SIG-M5 treated with dmso at 0.1 percent for 504 hours (cell line): ENCODE results near the gene GBA2.

Source experiments
- DNase-seq: peaks from one replicate; lab custom pipeline; 2025; ENCODE audit not compliant: unreplicated experiment; lab: John Stamatoyannopoulos, UW

GBA2 gene

DNA sequence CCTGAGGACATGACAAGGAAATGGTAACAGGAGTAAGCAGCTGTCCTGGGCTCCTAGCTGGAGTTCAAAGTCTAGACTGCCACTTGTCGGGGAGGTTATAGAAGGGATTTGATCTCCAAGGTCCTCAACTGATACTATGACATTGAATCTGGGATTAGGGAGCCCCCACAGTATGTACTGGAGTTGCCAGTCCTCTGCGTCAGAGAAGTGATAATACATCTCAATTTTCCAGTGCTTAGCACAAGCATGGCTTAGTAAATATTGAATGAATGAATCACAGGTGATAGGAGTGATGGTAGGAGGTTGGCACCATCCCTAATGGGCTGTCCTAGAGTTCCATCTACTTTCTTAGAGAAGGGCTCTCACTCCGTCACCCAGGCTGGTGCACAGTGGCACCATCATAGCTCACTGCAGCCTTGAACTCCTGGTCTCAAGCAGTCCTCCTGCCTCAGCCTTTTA is 53.1 kb downstream of the GBA2 start:
- no peak for DNase-seq

DNA sequence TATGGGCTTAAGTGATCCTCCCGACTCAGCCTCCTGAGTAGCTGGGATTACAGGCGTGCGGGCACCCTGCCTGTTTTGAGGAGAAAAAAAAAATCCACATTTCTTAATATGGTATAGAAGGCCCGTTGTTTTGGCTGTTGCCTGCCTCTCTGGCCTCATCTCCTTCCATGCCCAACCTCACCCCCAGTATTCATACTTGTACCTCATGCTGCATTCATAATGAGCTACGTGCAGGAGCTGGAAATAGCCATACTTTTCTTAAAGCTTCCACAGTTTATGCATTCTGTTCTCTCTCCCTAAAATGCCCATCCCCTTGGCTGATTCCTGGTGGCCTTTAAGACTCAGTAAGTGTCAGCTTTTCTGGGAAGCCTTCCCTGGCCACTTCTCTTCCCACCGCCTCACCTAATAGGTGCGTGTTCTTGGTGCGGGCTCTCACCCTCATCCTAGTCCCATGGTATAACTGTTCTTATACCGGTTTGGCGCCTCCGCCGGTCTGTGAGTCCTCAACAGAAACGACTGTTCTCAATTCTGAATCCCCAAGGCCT is 57.2 kb downstream of the GBA2 start:
- DNase-seq, result no peak

DNA sequence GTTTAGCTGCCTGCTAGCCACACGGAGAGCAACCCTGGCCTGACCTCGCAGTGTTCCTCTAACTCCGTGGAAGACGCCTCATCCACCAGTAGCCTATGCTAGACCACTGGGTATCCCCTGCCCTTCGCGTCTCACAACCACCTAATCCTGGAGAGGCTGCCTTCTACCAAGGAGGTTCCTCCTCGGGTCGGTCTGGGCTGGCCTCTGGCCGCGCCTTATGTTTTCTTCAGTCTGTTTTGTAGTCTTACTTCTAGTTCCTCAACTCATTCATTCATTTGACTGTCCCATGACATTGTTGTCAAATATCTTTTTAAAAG is 57.7 kb downstream of the GBA2 start:
- DNase-seq, result no peak

DNA sequence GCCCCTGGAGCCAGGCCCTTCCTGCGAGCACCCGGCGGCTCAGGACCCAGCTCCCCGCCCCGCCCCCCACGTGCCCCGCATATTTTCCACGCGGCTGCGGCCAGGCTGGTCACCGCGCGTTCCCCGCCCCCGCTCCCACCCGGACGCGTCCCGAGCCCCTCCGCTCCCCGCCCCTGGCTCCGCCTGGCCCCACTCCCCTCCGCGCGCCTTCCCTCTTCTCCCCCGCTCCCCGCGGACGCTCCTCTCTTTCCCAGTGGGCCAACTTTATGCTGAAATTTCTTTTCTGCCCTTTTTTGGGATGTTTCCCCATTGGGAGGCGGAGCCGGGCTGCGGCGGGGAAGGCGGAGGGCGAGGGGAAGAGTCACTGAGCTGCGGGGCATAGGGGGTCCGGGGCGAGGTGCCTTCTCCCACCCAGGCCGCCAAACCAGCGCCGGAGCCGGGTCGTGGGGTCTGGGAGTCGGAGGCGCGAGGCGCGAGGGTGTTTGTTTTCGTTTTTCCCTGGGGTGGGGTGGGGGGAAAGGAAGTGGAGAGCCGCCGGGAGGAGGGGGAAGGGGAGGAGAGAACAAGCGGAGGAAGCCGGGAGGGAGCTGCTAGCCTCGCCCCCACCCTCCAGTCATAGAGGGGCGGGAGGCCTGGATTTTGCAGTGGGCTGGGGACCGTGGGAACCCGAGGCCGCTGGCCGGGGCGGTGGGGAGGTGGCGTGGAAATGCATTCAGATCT is 58.3 kb downstream of the GBA2 start:
- peak; percentile 54 for DNase-seq

DNA sequence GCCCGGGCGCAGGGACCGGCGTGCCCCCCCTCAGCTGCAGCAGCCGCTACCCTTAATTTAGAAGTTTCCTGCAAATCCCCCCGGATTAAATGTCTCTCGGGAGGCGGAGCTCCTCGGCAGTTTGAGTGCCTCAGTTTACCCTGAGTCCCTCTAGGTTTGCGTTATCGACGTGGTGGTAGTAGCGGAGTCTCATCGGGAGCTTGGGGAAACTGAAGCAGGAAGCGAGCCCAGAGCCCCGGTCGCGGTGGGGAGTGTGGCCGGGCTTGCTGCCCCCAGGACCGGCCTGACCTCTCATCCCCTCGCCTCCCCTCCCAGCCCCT is 58.8 kb downstream of the GBA2 start:
- no peak for DNase-seq

DNA sequence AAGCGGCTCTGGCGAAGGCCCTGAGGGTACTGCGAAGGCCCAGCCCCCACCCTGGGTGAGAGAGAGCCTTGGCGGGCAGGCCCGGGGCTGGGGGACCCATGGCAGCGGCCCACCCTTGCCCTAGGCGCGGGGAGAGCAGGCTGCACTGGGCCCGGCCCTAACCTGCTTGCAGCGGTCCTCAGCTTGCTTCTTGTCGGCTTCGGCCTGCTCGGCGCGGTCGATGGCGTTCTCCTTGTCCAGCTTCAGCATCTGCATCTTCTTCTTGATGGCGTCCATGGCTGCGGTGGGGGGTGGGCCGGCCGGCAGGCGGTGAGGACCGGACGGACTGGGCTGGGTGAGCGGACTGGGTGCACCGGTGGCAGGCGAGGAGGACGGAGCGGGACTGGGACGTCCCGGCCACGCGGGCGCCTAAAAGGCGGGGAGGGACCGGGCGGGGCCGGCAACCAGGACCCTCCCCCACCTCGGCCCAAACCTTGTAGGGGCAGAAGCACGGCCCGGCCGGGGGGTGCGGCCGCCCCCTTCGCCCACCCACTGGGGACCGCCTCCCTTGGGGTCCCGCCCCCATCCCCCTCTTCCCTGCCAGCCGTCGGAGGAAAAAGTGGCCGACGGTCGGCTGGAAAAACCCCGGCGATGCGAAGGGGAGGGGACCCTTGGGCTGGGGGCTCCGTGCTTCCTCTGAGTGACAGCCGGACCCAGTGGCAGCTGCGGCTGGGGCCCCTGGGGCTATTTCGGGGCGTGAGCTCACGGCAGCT is 59.3 kb downstream of the GBA2 start, which contains the start of gene TPM2:
TSS of gene TPM2 (minus strand) at position 384 of the 752 bp plus-strand sequence. CDS start at position 276, 108 bp downstream.
- DNase-seq, result no peak

DNA sequence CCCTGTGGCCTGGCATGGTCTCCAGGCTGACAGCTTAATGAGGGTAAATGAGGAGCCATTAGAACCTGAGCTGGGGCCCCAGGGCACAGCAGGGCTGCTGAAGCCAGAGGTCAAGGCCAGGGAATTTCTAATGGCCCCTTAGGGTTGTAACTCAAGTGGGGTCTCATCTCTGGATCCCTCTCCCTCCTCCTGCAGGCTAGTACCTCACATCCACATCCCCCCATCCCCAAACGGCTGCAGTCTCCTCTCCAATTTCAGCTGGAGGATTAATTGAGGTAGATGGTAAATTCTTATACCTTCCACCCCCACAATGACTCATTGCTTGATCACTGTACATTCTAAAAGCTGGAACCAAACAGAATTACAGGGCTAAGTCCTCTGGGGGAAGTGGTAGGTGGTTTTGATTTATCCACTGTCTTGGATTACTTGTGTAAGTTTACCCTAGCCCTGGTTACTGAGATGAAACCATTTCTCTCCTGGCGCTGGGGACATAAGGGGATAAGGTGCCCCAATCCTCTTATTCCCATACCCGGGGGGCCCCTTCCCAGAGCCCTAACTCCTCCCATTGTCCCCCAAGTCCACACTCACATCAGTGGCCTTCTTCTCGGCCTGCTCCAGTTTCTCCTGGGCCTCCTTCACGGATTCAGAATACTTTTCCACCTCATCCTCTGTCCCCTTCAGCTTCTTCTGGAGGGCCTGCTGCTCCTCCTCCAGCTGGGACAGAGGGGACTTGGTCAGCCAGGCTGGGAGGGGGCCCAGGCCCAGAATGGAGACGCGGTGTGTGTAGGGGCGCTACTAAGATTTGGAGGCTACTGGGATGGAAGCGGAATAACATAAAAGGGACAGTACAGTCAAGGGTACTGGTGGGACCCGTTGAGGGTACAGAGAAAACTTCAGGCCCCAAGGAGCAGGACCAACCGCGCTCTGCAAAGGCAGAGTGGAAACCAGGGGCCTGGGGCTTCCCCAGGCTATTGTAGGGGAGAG is 60.2 kb downstream of the GBA2 start:
- DNase-seq, result peak; percentile 14

DNA sequence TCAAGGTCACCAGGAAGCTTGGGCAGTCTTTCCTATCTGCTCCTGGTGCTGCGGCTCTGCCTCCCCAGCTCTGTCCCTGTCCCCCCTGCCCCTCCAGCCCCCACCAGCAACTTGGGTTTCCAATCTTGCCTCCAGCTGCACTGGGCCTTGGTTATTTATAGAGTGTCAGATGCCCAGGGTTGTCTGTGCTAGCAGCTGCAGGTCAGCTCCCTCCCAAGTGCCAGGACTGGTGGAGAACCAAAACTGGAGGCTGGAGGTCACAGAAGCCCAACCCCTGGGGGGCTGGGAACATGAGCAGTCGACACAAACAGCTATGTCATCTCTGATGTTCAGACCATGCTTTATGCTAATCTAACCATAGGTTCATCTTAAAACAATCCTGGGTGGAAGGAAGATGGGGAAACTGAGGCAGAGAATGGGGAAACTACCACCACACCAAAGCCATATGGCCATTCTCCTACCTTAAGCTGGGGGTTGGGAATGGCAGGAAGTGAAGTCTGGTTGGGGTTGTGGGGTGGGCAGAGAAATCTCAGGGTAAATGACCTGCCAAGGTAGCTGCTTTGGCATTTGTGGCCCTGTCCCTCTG is 61.0 kb downstream of the GBA2 start:
- no peak for DNase-seq

DNA sequence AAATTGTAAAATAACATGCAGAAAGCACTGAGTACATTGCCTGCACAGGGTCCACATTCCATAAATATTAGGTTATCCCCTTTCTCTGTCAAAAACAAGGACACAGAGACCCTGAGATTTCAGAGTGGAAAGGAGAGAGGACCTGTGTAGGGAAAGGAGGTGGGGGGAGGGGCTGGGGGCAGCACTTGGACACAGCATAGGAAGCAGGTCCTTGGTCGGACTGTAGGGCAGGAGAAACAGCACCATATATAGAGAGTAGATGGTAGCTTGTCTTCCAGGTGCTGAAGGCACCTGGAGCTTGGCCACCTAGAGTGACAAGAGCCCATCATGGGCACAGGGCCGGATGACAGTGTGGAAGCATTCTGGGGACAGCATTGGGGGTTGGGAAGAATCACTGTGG is 61.7 kb downstream of the GBA2 start:
- DNase-seq, result no peak
